ENCODE measurements around the gene HBE1. TPM values are rescaled to one million over a fixed set of nuclear protein-coding genes. Genes with fewer than 3 reads are reported as not detected.

HBE1 gene
- total and polyA plus RNA-seq, 2 of the 8 experiments (the other 6 are each of a cell fraction or from before 2014, with no cell fraction given), result 0.39 TPM; not detected in 1

GRCh38 chr11:5277807-5278382 is 8.2 kb upstream of the HBE1 start (continued):
- TF ChIP-seq BRCA1 (IDR thresholded peaks at IDR 0.05; ENCODE audit: low read depth, low read length), result no peak
- no peak for TF ChIP-seq SP2 (IDR thresholded peaks at IDR 0.05; ENCODE audit: low read length)
- TF ChIP-seq KDM4A (IDR thresholded peaks at IDR 0.05; ENCODE audit: low read depth, low read length, severe bottlenecking), result no peak
- TF ChIP-seq EGR1 (IDR thresholded peaks at IDR 0.05; ENCODE audit: borderline replicate concordance, low read depth, low read length), result no peak
- TF ChIP-seq EZH2 (IDR thresholded peaks at IDR 0.05; ENCODE audit: low read depth, low read length, severe bottlenecking), result no peak
- TF ChIP-seq BCL11A (IDR thresholded peaks at IDR 0.05; ENCODE audit: low read depth in 2 of 2, low read length in 2 of 2), result no peak
- TF ChIP-seq CBX8 (IDR thresholded peaks at IDR 0.05; ENCODE audit: borderline replicate concordance, low read depth, low read length), result no peak

All from H1 (cell line).